NCI-H2196 (cell line): ENCODE data around the gene KCNN4.
A peak's percentile ranks its signal among the peaks of the same experiment; 100 is the strongest.
"Not testable (repeated sequence)": the region's sequence is repeated elsewhere in the genome, so short reads cannot be mapped to it uniquely, and the experiment has no call there.

Experiments
- DNase-seq: peaks from one replicate; lab custom pipeline; 2025; ENCODE audit not compliant: unreplicated experiment; lab: John Stamatoyannopoulos, UW

Gene KCNN4

DNA sequence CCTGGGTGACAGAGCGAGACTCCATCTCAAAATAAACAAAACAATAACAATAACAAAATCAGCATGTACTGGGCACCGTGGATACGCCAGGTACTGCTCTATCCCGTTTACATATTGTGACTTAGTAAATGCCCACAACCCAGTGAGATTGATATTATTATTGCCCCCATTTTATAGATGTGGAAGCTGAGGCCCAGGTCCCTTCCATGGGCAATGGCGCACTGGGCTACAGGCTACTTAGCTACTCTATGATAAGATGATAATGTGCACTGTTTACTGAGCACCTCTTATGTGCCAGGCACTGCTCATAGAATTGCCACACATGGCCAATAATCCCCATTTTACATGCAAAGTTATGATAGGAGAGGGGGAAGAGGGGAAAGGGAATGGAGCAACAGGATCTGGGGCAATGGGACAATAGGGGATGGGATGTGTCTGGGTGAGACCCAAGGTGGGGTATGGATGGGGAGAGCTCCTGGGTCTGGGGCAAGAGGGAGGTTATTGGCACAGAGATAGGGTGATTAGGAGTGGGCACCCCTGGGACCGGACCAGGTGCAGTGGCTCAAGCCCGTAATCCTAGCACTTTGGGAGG lies 5.4 kb downstream of the KCNN4 start:
- no peak for DNase-seq

DNA sequence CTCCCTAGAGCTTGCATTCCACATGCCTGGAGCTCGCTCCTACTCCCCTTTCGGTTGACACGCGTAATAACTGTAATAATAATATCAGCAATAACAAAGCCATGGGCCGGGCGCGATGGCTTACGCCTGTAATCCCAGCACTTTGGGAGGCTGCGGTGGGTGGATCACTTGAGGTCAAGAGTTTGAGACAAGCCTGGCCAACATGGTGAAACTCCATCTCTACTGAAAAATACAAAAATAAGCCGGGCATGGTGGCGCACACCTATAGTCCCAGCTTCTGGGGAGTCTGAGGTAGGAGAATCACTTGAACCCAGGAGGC lies 5.9 kb downstream of the KCNN4 start:
- not testable (repeated sequence) for DNase-seq

DNA sequence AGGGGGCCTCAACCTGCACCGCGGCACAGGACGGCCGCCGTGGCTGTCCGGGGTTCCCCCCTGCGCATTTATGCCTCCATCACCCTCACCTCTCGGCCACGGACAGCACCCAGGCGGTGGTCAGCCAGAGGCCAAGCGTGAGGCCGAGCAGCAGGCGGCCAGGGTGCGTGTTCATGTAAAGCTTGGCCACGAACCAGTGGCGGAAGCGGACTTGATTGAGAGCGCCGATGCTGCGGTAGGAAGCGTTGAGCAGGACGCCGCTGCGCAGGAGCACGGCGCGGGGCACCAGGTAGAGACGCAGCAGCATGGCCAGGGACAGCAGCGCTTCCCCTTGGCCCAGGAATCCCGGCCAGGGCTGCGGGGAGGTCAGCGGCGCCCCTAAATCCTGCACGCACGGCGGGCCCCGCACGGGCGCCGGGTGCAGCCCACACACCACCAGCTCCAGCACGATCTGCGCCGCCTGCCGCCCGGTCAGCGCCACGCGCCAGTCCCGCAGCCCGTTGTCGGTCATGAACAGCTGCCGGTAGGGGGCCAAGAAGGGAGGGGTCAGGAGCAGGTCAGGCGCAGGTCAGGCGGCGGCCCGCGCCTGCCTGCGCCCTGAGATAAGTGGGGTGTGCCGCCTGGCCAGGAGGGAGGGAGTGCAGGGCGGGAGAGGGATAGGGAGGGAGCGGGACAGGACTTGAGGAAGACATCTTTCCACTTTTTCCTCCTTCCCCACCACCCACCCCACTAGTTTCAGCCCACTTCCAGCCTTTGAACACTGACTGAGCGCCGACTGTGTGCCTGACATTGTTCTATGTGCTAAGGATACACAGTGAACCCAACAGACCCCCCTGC lies 6.5 kb downstream of the KCNN4 start:
- no peak for DNase-seq

DNA sequence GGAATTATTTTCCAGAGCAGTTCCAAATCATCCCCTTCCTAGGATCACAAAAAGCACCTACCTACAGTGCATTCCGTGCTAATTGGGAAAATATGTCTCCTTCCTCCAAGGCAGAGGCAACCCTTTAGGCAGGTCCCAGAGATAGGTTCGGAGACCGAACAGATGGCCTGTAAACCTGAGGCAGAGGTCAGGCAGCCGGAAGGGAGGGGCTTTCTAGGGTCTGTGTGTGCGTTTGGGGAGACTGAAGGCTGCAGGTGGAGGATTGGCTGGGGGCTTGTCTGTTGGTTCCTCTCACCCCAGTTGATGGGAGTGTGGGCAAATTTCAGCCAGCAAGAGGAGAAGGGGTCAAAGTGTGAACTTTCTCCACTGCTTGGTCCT lies 7.1 kb downstream of the KCNN4 start:
- no peak for DNase-seq

- DNase-seq, result no peak
These were observed 11.5 kb downstream of the KCNN4 start for GRCh38 chr19:43769256-43769655.

- no peak for DNase-seq
These were observed 12.3 kb downstream of the KCNN4 start for GRCh38 chr19:43768273-43769050.

DNA sequence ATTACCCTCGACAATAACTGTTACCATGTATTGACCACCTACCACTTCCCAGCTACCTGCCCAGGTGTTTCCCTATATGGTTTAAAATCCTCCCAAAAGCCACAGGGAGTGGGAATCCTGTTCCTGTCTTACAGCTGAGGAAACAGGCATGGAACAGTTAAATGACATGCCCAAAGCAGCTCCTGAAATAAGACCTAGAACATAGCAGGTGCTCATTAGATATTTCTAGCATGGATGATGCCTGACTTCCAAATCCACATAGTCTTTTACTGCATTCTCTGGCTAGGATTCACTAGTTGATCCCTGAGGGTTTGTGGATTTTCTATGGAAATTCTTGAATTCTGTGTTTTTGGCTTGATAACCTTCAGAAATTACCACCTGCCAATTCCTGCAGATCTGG lies 13.0 kb downstream of the KCNN4 start:
- no peak for DNase-seq

DNA sequence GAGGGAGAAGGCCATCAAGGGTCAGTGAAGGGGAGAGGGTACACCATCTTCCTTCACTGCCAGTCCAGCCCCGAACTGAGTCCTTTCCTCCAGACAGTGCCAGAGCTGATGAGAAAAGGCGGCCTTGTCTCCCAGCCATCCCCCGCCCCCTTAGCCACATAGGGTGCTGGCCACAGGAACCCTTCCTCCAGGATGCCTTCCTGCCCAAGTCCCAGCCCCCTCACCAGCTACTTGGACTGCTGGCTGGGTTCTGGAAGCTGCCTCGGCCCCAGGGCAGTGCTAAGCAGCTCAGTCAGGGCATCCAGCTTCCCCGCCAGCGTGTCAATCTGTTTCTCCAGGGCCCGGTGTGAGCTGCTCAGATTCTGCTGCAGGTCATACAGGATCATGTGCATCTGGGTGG lies 13.5 kb downstream of the KCNN4 start:
- DNase-seq, result no peak

DNA sequence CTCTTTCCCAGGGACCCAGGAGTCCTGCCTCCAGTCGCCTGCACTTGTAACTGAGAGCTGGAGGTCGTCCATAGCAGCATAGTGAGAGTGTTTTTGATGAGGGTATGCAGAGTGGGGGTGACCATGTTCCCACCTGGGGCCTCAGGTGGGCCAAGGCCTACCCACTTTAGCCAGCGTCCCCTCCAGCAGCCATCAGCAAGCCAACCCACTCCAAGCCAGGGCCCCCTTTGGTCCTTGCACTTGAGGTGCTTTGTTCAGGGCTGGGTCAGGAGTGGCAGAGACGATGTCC lies 14.1 kb downstream of the KCNN4 start:
- DNase-seq, result no peak

GRCh38 chr19:43765109-43765876 lies 15.5 kb downstream of the KCNN4 start:
- no peak for DNase-seq

- not testable (repeated sequence) for DNase-seq
These were observed 16.1 kb downstream of the KCNN4 start for GRCh38 chr19:43764684-43765083.

DNA sequence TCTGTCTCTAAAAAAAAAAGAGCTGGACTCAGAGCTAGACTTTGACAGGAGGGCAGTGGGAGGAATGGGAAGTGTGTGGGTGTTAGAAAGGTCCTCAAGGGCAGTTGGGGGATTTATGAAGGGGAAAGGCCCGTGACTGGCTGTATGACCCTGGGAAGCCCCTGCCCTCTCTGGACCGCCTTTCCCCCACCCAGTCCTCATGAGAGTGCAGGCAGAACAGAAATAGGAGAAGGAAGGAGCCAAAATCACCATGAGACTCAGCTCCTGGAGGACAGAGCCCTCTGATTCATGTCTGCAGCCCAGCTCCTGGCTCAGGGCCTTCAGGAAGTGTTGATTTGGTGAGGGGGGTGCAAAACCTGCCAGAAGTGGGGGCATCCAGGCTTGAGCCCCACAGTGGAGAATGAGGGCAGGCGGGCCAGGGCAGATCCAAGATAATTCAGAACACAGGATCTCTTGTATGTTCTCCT lies 17.3 kb downstream of the KCNN4 start:
- no peak for DNase-seq

DNA sequence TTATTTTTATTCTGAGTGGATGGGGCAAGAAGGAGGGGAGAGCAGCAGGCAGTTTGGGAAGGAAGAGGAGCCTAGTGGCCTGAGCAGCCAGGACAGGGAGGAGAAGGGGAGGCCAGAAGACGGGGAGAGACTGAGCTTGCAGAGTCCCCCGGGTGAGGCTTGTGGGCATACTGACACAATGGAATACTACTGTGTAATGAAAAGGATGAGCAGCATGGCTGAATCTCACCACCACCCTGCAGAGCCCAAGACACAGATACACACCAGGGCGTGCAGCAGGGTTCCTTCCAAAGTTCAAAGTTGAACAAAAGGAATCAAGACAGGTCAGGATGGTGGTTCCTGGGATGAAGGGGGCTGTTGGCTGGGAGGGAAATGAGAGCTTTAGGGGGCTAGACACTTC lies 18.0 kb downstream of the KCNN4 start:
- no peak for DNase-seq

GRCh38 chr19:43760941-43761340 lies 19.8 kb downstream of the KCNN4 start:
- DNase-seq, result no peak

DNA sequence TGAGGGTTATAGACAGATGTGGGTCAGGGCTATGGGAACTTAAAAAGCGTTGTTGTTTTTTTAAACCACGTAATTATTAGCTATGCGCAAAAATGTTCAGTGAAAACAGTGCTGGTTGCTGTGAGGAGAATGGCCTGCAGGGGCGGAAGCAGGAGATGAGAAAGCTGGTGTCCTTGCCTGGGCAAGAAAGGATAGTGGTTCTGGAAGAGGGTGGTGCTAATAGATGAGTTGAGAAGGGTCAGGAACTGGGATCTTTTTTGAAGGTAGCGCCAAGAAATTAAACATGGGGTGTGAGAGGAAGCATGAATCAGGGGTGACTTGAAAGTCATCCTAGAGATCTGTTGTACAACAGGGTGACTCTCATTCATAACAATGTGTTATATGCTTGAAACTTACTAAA lies 21.3 kb downstream of the KCNN4 start:
- DNase-seq, result no peak

GRCh38 chr19:43755256-43755801 lies 25.4 kb downstream of the KCNN4 start:
- peak; percentile 85 for DNase-seq

- DNase-seq, result peak; percentile 99
These were observed 26.1 kb downstream of the KCNN4 start, which contains the start of gene SMG9 for GRCh38 chr19:43754503-43755255. Gene SMG9, minus strand, starts transcription at chr19:43754962. Its CDS starts 4,221 bp downstream, at chr19:43750741.

- DNase-seq, result no peak
These were observed 26.6 kb downstream of the KCNN4 start for GRCh38 chr19:43754253-43754502.

DNA sequence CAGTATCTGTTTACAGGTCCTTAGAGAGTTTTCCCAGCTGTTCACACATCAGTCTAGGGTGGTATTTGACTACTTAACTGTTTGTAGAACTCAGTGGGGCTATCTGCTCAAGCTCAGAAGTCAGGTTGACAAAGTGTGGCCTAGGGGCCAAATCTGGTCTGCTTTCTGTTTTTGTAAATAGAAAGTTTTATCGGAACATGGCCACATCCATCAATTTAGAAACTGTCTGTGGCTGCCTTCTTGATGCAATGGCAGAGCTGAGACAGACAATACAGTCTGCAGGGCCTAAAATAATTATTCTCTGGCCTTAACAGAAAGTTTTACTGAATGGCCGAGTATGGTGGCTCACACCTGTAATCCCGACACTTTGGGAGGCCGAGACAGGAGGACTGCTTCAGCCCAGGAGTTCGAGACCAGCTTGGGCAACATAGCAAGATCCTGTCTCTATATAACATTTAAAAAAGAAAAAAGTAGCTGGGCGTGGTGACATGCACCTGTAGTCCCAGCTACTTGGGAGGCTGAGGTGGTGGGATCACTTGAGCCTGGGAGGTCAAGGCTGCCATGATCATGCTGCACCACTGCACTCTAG lies 28.4 kb downstream of the KCNN4 start:
- DNase-seq, result no peak

GRCh38 chr19:43751466-43752220 lies 29.1 kb downstream of the KCNN4 start:
- no peak for DNase-seq
